Measurements from ENCODE around the gene DENND2D. TPM values are rescaled to one million over a fixed set of nuclear protein-coding genes. Genes with fewer than 3 reads are reported as not detected.

DENND2D gene
- total and polyA plus RNA-seq, 10 of the 15 experiments (the other 5 are each of a cell fraction or from before 2014, with no cell fraction given), result 149 to 375 (median 172) TPM

- TF ChIP-seq SP1 (IDR thresholded peaks at IDR 0.05; ENCODE audit: low read depth, low read length) (peak; percentile 87), SRF (IDR thresholded peaks at IDR 0.05; ENCODE audit: low read depth in 2 of 2, low read length in 2 of 2) (no peak), DPF2 (IDR thresholded peaks at IDR 0.05) (no peak; the same call in 1 of the 2 replicates), ZBED1 (IDR thresholded peaks at IDR 0.05; ENCODE audit: borderline replicate concordance) (peak; percentile 80; the same call in 1 of the 2 replicates), NBN (IDR thresholded peaks at IDR 0.05) (peak; percentile 45; the same call in 1 of the 2 replicates), HDGF (IDR thresholded peaks at IDR 0.05) (peak; percentile 46), KAT2A (conservative IDR thresholded peaks at IDR 0.05; ENCODE audit: control insufficient read depth, low read depth, low read length) (no peak), IKZF1 (conservative IDR thresholded peaks at IDR 0.05) (peak; percentile 98), MEF2A (IDR thresholded peaks at IDR 0.05; ENCODE audit: insufficient read depth, low read depth, low read length) (0 out of 2 replicates have a peak, but pooled peaks have one; percentile 40), TARDBP (IDR thresholded peaks at IDR 0.05; ENCODE audit: borderline replicate concordance) (peak; percentile 14; the same call in 1 of the 2 replicates), NFYA (IDR thresholded peaks at IDR 0.05; ENCODE audit: borderline replicate concordance, low read depth, low read length) (no peak), IRF5 (IDR thresholded peaks at IDR 0.05; ENCODE audit: borderline replicate concordance) (peak; percentile 48; the same call in 1 of the 2 replicates), IKZF2 (IDR thresholded peaks at IDR 0.05) (peak; percentile 98 to 99), NKRF (conservative IDR thresholded peaks at IDR 0.05) (no peak), ATF2 (IDR thresholded peaks at IDR 0.05; ENCODE audit: low read length) (no peak), E4F1 (IDR thresholded peaks at IDR 0.05; ENCODE audit: borderline replicate concordance, partially characterized antibody) (peak; percentile 29), POLR2A (IDR thresholded peaks at IDR 0.05; ENCODE audit: low read depth, low read length) (peak; percentile 72; the same call in 1 of the 2 replicates), BACH1 (IDR thresholded peaks at IDR 0.05; ENCODE audit: borderline replicate concordance) (peak; percentile 62; the same call in 1 of the 2 replicates)
Measured at GRCh38 chr1:111203681-111204200, 3.3 kb upstream of the DENND2D start (continued).
